ENCODE data around the gene WDR59.

GRCh38 chr16:74942977-74943918 is 41.7 kb downstream of the WDR59 start:
- TF ChIP-seq POLR2A (IDR thresholded peaks at IDR 0.05) = no peak
- TF ChIP-seq, protein P1, sequence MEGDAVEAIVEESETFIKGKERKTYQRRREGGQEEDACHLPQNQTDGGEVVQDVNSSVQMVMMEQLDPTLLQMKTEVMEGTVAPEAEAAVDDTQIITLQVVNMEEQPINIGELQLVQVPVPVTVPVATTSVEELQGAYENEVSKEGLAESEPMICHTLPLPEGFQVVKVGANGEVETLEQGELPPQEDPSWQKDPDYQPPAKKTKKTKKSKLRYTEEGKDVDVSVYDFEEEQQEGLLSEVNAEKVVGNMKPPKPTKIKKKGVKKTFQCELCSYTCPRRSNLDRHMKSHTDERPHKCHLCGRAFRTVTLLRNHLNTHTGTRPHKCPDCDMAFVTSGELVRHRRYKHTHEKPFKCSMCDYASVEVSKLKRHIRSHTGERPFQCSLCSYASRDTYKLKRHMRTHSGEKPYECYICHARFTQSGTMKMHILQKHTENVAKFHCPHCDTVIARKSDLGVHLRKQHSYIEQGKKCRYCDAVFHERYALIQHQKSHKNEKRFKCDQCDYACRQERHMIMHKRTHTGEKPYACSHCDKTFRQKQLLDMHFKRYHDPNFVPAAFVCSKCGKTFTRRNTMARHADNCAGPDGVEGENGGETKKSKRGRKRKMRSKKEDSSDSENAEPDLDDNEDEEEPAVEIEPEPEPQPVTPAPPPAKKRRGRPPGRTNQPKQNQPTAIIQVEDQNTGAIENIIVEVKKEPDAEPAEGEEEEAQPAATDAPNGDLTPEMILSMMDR (IDR thresholded peaks at IDR 0.05) = no peak
